ENCODE measurements around the gene FAM43B. TPM values are rescaled to one million over a fixed set of nuclear protein-coding genes. Genes with fewer than 3 reads are reported as not detected.
A peak's percentile ranks its signal among the peaks of the same experiment; 100 is the strongest.

FAM43B gene
- total and polyA plus RNA-seq, 2 experiments from 2014 or later, result 0.11 to 0.31 TPM

GRCh38 chr1:20596106-20596505 is 43.7 kb downstream of the FAM43B start:
- H3K9me2 ChIP-seq (ENCODE audit: insufficient read depth), result no peaks in the 10 kb centered on the region
- H4K20me1 ChIP-seq (ENCODE audit: insufficient read depth), result no peaks in the 10 kb centered on the region
- no peaks in the 10 kb centered on the region for H3K79me2 ChIP-seq (ENCODE audit: insufficient read depth)
- H3K4me1 ChIP-seq (ENCODE audit: insufficient read depth), result peaks cover 6% of the 10 kb centered on the region
- no peaks in the 10 kb centered on the region for H3K9me3 ChIP-seq (ENCODE audit: low read depth)
- H3F3A ChIP-seq (ENCODE audit: insufficient read depth), result peaks cover 3% of the 10 kb centered on the region; the same call in 1 of the 2 replicates
- H3K27me3 ChIP-seq (replicated peaks; ENCODE audit: insufficient read depth), result no peaks in the 10 kb centered on the region
- TF ChIP-seq EZH2phosphoT487 (IDR thresholded peaks at IDR 0.05; ENCODE audit: insufficient read depth, low read depth) (no peak), EZH2 (IDR thresholded peaks at IDR 0.05; ENCODE audit: insufficient read depth, poor library complexity, severe bottlenecking) (no peak)
- H3K4me3 ChIP-seq, result no peak overlapping the region
- H3K9ac ChIP-seq, result no peak overlapping the region
- no peaks in the 10 kb centered on the region for H3K36me3 ChIP-seq (ENCODE audit: low read depth)
- DNase-seq, result no peak
- no peak overlapping the region for H3K27ac ChIP-seq
- H2AFZ ChIP-seq, result no peak overlapping the region
- in situ Hi-C loops (cut with MboI), result no loop called here
- WGBS, 2 experiments (ENCODE audit: low coverage in 1 of 2, low lambda C conversion rate in 2 of 2, missing lambda C conversion rate in 2 of 2), result 56 to 66% methylated on average over 6 of the region's 6 CpGs
- H3K4me2 ChIP-seq (ENCODE audit: unreplicated experiment), result no peak overlapping the region

GRCh38 chr1:20597650-20598049 is 45.3 kb downstream of the FAM43B start:
- in situ Hi-C loops (cut with MboI), result no loop called here
- Histone ChIP-seq H3K9me3 (ENCODE audit: low read depth) (no peaks in the 10 kb centered on the region), H3K27ac (no peak overlapping the region), H2AFZ (no peak overlapping the region), H3F3A (ENCODE audit: insufficient read depth) (peaks cover 14% of the 10 kb centered on the region), H3K27me3 (replicated peaks; ENCODE audit: insufficient read depth) (no peaks in the 10 kb centered on the region), H3K36me3 (ENCODE audit: low read depth) (no peaks in the 10 kb centered on the region), H3K4me1 (ENCODE audit: insufficient read depth) (peaks cover 20% of the 10 kb centered on the region), H3K4me2 (ENCODE audit: unreplicated experiment) (no peak overlapping the region), H4K20me1 (ENCODE audit: insufficient read depth) (no peaks in the 10 kb centered on the region), H3K79me2 (ENCODE audit: insufficient read depth) (no peaks in the 10 kb centered on the region), H3K9me2 (ENCODE audit: insufficient read depth) (no peaks in the 10 kb centered on the region), H3K9ac (no peak overlapping the region), H3K4me3 (no peak overlapping the region)
- no peak for DNase-seq
- WGBS, 2 experiments (ENCODE audit: low coverage in 1 of 2, low lambda C conversion rate in 2 of 2, missing lambda C conversion rate in 2 of 2), result 96 to 100% methylated on average over 3 of the region's 3 CpGs
- TF ChIP-seq EZH2 (IDR thresholded peaks at IDR 0.05; ENCODE audit: insufficient read depth, poor library complexity, severe bottlenecking) (no peak), EZH2phosphoT487 (IDR thresholded peaks at IDR 0.05; ENCODE audit: insufficient read depth, low read depth) (no peak)

GRCh38 chr1:20600156-20600555 is 47.8 kb downstream of the FAM43B start:
- Histone ChIP-seq H4K20me1 (ENCODE audit: insufficient read depth) (no peaks in the 10 kb centered on the region), H3K36me3 (ENCODE audit: low read depth) (no peaks in the 10 kb centered on the region), H2AFZ (no peak overlapping the region), H3K79me2 (ENCODE audit: insufficient read depth) (no peaks in the 10 kb centered on the region), H3K9ac (no peak overlapping the region), H3K4me2 (ENCODE audit: unreplicated experiment) (no peak overlapping the region), H3K4me1 (ENCODE audit: insufficient read depth) (peaks cover 43% of the 10 kb centered on the region), H3K9me3 (ENCODE audit: low read depth) (no peaks in the 10 kb centered on the region), H3K27ac (no peak overlapping the region), H3F3A (ENCODE audit: insufficient read depth) (peaks cover 28% of the 10 kb centered on the region), H3K4me3 (no peak overlapping the region), H3K9me2 (ENCODE audit: insufficient read depth) (no peaks in the 10 kb centered on the region), H3K27me3 (replicated peaks; ENCODE audit: insufficient read depth) (no peaks in the 10 kb centered on the region)
- WGBS, 2 experiments (ENCODE audit: low coverage in 1 of 2, low lambda C conversion rate in 2 of 2, missing lambda C conversion rate in 2 of 2), result 96% methylated on average over 5 of the region's 5 CpGs
- TF ChIP-seq EZH2 (IDR thresholded peaks at IDR 0.05; ENCODE audit: insufficient read depth, poor library complexity, severe bottlenecking) (no peak), EZH2phosphoT487 (IDR thresholded peaks at IDR 0.05; ENCODE audit: insufficient read depth, low read depth) (no peak)
- DNase-seq, result no peak
- in situ Hi-C loops (cut with MboI), result no loop called here

- Histone ChIP-seq H2AFZ (no peak overlapping the region), H3K27me3 (replicated peaks; ENCODE audit: insufficient read depth) (no peaks in the 10 kb centered on the region), H3K9me2 (ENCODE audit: insufficient read depth) (no peaks in the 10 kb centered on the region), H3K4me2 (ENCODE audit: unreplicated experiment) (no peak overlapping the region), H3K4me3 (no peak overlapping the region), H3K4me1 (ENCODE audit: insufficient read depth) (peaks cover 43% of the 10 kb centered on the region), H3K9me3 (ENCODE audit: low read depth) (no peaks in the 10 kb centered on the region), H3K27ac (peak overlapping the region; percentile 34; the same call in 1 of the 2 replicates), H3F3A (ENCODE audit: insufficient read depth) (peaks cover 28% of the 10 kb centered on the region), H3K36me3 (ENCODE audit: low read depth) (no peaks in the 10 kb centered on the region), H4K20me1 (ENCODE audit: insufficient read depth) (no peaks in the 10 kb centered on the region), H3K79me2 (ENCODE audit: insufficient read depth) (no peaks in the 10 kb centered on the region), H3K9ac (no peak overlapping the region)
- 65 to 67% methylated on average over 5 of the region's 5 CpGs for WGBS, 2 experiments (ENCODE audit: low coverage in 1 of 2, low lambda C conversion rate in 2 of 2, missing lambda C conversion rate in 2 of 2)
- DNase-seq, result peak; percentile 51
- in situ Hi-C loops (cut with MboI), result no loop called here
- no peak for TF ChIP-seq EZH2 (IDR thresholded peaks at IDR 0.05; ENCODE audit: insufficient read depth, poor library complexity, severe bottlenecking)
- TF ChIP-seq EZH2phosphoT487 (IDR thresholded peaks at IDR 0.05; ENCODE audit: insufficient read depth, low read depth), result no peak
Observed at GRCh38 chr1:20601129-20601825, 48.9 kb downstream of the FAM43B start.
